Activated CD8-positive, alpha-beta T cell treated with anti-CD3 and anti-CD28 coated beads for 36 hours (primary cell): ENCODE data around the gene PPIL6. TPM values are rescaled to one million over a fixed set of nuclear protein-coding genes. Genes with fewer than 3 reads are reported as not detected.

ENCODE experiments used
- ATAC-seq: fragments of 200-7000 bp; cut with Tn5 transposase; one replicate; pipeline ENCODE4 v1.10.0; 2021; ENCODE audit warnings: mild to moderate bottlenecking, moderate library complexity
- CTCF ChIA-PET: fragments of 350-600 bp; sonication (Branson Sonifier 250); formaldehyde crosslinking; loops from one replicate; lab custom pipeline; 2021; ENCODE audit warnings: antibody characterized with exemption; lab: Charles Lee
- POLR2A ChIA-PET: fragments of 350-600 bp; sonication (Branson Sonifier 250); formaldehyde crosslinking; loops from one replicate; lab custom pipeline; 2021; ENCODE audit warnings: antibody characterized with exemption; lab: Charles Lee
- DNase-seq: peaks from one replicate; pipeline ENCODE4 v3.0.0-alpha.2; 2020
- H3K27ac Mint-ChIP-seq: one replicate; pipeline ENCODE4 v1.8.0; 2021; ENCODE audit warnings: mild to moderate bottlenecking, mixed read lengths
- H3K27me3 Mint-ChIP-seq: one replicate; pipeline ENCODE4 v1.8.0; 2021; ENCODE audit warnings: mixed read lengths
- H3K36me3 Mint-ChIP-seq: one replicate; pipeline ENCODE4 v1.8.0; 2021; ENCODE audit warnings: low read depth, mixed read lengths
- H3K4me1 Mint-ChIP-seq: one replicate; pipeline ENCODE4 v1.8.0; 2021; ENCODE audit warnings: low read depth, mixed read lengths
- H3K4me3 Mint-ChIP-seq: one replicate; pipeline ENCODE4 v1.8.0; 2021; ENCODE audit warnings: mild to moderate bottlenecking, moderate library complexity, mixed read lengths
- H3K9me3 Mint-ChIP-seq: one replicate; pipeline ENCODE4 v1.8.0; 2021; ENCODE audit warnings: mixed read lengths
- CTCF ChIP-seq: fragments of 200-600 bp; IDR thresholded peaks from one replicate; pipeline ENCODE4 v1.8.0; 2022; ENCODE audit warnings: antibody characterized with exemption, mild to moderate bottlenecking
- intact Hi-C: fragments of 100-400 bp; cut with micrococcal nuclease; formaldehyde crosslinking; loops from one replicate; pipeline ENCODE4 v1.10.0; 2022
- total RNA-seq, 2 experiments: library from RNA; stranded (reverse); gene quantifications; one replicate each; pipeline ENCODE4 v1.2.3, GENCODE V29; 2021

Gene PPIL6
- total RNA-seq, 2 experiments from 2014 or later, result 0.27 to 0.38 TPM

GRCh38 chr6:109379711-109380110 is 60.7 kb downstream of the PPIL6 start:
- no peak for TF ChIP-seq CTCF
- ChIA-PET CTCF (interaction anchor here (0.8 kb wide), 1 partner anchor 10 kb away, joined by 3 read pairs; no protein-coding TSS in a partner anchor), POLR2A (interaction anchor here (1.0 to 1.6 kb wide), 3 partner anchors 9 to 17 kb away, joined by 4 to 5 read pairs (median 4); no protein-coding TSS in a partner anchor)
- Mint-ChIP-seq H3K27me3 (no peaks in the 10 kb centered on the region), H3K4me3 (peak overlapping the region; percentile 93), H3K4me1 (peaks cover 47% of the 10 kb centered on the region), H3K36me3 (peaks cover 45% of the 10 kb centered on the region), H3K27ac (peak overlapping the region; percentile 97), H3K9me3 (no peaks in the 10 kb centered on the region)
- ATAC-seq, result no peak
- DNase-seq, result no peak
- intact Hi-C loops, result loop anchor here (5.0 kb wide), 1 partner anchor 362 kb away; no protein-coding TSS in a partner anchor

- POLR2A ChIA-PET, result interaction anchor here (0.7 to 1.5 kb wide), 5 partner anchors 12 to 529 kb away, joined by 3 read pairs; partner anchors contain the start of gene ARMC2
- no peak overlapping the region for H3K4me3 Mint-ChIP-seq
- TF ChIP-seq CTCF, result no peak
- H3K4me1 Mint-ChIP-seq, result peaks cover 54% of the 10 kb centered on the region
- no peaks in the 10 kb centered on the region for H3K9me3 Mint-ChIP-seq
- no peaks in the 10 kb centered on the region for H3K27me3 Mint-ChIP-seq
- no peak for ATAC-seq
- H3K36me3 Mint-ChIP-seq, result peaks cover 62% of the 10 kb centered on the region
- no peak overlapping the region for H3K27ac Mint-ChIP-seq
- CTCF ChIA-PET, result interaction anchor here (1.6 to 2.8 kb wide), 2 partner anchors 15 to 190 kb away, joined by 4 to 12 read pairs; no protein-coding TSS in a partner anchor
- intact Hi-C loops, result no loop called here
- DNase-seq, result no peak
Measured at GRCh38 chr6:109377717-109378116, 62.7 kb downstream of the PPIL6 start.

GRCh38 chr6:109374326-109374892 is 66.0 kb downstream of the PPIL6 start:
- peak overlapping the region; percentile 86 for H3K27ac Mint-ChIP-seq

GRCh38 chr6:109373762-109374161 is 66.7 kb downstream of the PPIL6 start:
- intact Hi-C loops, result no loop called here
- no peak for TF ChIP-seq CTCF
- Mint-ChIP-seq H3K27ac (peak overlapping the region; percentile 86), H3K9me3 (no peaks in the 10 kb centered on the region), H3K4me1 (peaks cover 69% of the 10 kb centered on the region), H3K4me3 (peak overlapping the region; percentile 24), H3K27me3 (no peaks in the 10 kb centered on the region), H3K36me3 (peaks cover 70% of the 10 kb centered on the region)
- ATAC-seq, result peak; percentile 92
- ChIA-PET POLR2A (interaction anchor here (0.9 to 3.4 kb wide), 11 partner anchors 10 to 317 kb away, joined by 3 to 64 read pairs (median 3); partner anchors contain the start of genes CD164, CEP57L1, MICAL1 and SESN1), CTCF (interaction anchor here (1.1 to 3.3 kb wide), 4 partner anchors 10 to 186 kb away, joined by 3 to 18 read pairs (median 6); no protein-coding TSS in a partner anchor)
- peak; percentile 75 for DNase-seq

More at GRCh38 chr6:109374326-109374892, 66.0 kb downstream of the PPIL6 start:
- Mint-ChIP-seq H3K27me3 (no peaks in the 10 kb centered on the region), H3K9me3 (no peaks in the 10 kb centered on the region), H3K4me1 (peaks cover 75% of the 10 kb centered on the region), H3K36me3 (peaks cover 71% of the 10 kb centered on the region), H3K4me3 (peak overlapping the region; percentile 24)
- intact Hi-C loops, result no loop called here
- CTCF ChIA-PET, result interaction anchor here (1.1 to 3.3 kb wide), 4 partner anchors 9 to 187 kb away, joined by 3 to 18 read pairs (median 6); no protein-coding TSS in a partner anchor
- ATAC-seq (no peak), DNase-seq (no peak)
- POLR2A ChIA-PET, result interaction anchor here (0.9 to 3.4 kb wide), 8 partner anchors 9 to 316 kb away, joined by 3 to 64 read pairs (median 3); partner anchors contain the start of genes CD164, CEP57L1 and SESN1
- no peak for TF ChIP-seq CTCF
